Heart left ventricle (tissue), 13 donors: Measurements from ENCODE around the gene RIPK4.

Source experiments
- CTCF ChIP-seq, 12 donors: fragments of 200-600 bp; sonication (generic) in 4 of 12; IDR thresholded peaks; one replicate each; pipeline versions ENCODE4 v1.5.0 to v1.8.0; 2018 to 2022; ENCODE audit warnings: antibody characterized with exemption in 12 of 12, mild to moderate bottlenecking in 5 of 12
- POLR2A ChIP-seq, 2 donors: fragments of 450-650 bp; IDR thresholded peaks; one replicate each; pipeline ENCODE4 v1.6.1; 2017; ENCODE audit warnings: antibody characterized with exemption in 2 of 2, mild to moderate bottlenecking in 2 of 2, moderate library complexity in 2 of 2
- donor health status: ischemic (EF 13 %, LVEDD 7.1; RV severe dilation, severe dysfunction).
- donor health status: DM: no; HTN: yes; CAD: no.
- donor health status: DM: no; HTN: no; CAD: no.
- donor health status: ischemic (EF 25% LVEDD 6.9; RV normal size, moderate dysfunction).
- donor health status: ischemic (EF 25% LVEDD 5.7; RV mildly dilated, moderate dysfunction).
- donor health status: ischemic (EF 35%, LVEDD 5.7; RV mildly dilated, moderate dysfunction).
- donor health status: nonischemic (EF 11% LVEDD 7.7; RV severe dilation, severe dysfunction).
- donor health status: DM: yes; HTN: yes; CAD: no.
- donor health status: PGD.
- donor health status: ischemic (EF 29% LVEDD 5.4; RV normal size, mild dysfunction).
- donor health status: nonischemic (EF 23%, LVEDD 6.1; RV moderate dilation, normal function).

- TF ChIP-seq CTCF (IDR thresholded peaks at IDR 0.05), result no peak
- TF ChIP-seq POLR2A (IDR thresholded peaks at IDR 0.05), result no peak
Measured at GRCh38 chr21:41730367-41730765, 36.5 kb downstream of the RIPK4 start.
